Measurements from ENCODE around the gene FERMT3.
A peak's percentile ranks its signal among the peaks of the same experiment; 100 is the strongest.

FERMT3 gene

GRCh38 chr11:64238999-64239398 lies 32.5 kb downstream of the FERMT3 start:
- H3K4me3 ChIP-seq (ENCODE audit: low read length): no peak overlapping the region
- peaks cover 30% of the 10 kb centered on the region for H3F3A ChIP-seq (ENCODE audit: insufficient read depth, low read length)
- no peak for TF ChIP-seq CTCF (IDR thresholded peaks at IDR 0.05; ENCODE audit: low read length)
- no peak for TF ChIP-seq EZH2phosphoT487 (IDR thresholded peaks at IDR 0.05; ENCODE audit: low read length)
- TF ChIP-seq EZH2 (optimal IDR thresholded peaks at IDR 0.05; ENCODE audit: low read depth, low read length): no peak
- no peak overlapping the region for H3K9ac ChIP-seq (ENCODE audit: low read length)
- H2AFZ ChIP-seq (ENCODE audit: low read length): no peak overlapping the region
- DNase-seq: no peak
- H4K20me1 ChIP-seq (ENCODE audit: insufficient read depth, low read length): no peaks in the 10 kb centered on the region
- no peaks in the 10 kb centered on the region for H3K27me3 ChIP-seq (replicated peaks; ENCODE audit: insufficient read depth, low read length)
- no peaks in the 10 kb centered on the region for H3K9me2 ChIP-seq (replicated peaks; ENCODE audit: insufficient read depth, low read length)
- no peak overlapping the region for H3K4me2 ChIP-seq (ENCODE audit: low read depth, low read length)
- H3K36me3 ChIP-seq (replicated peaks; ENCODE audit: insufficient read depth, low read length): no peaks in the 10 kb centered on the region
- H3K9me3 ChIP-seq (replicated peaks; ENCODE audit: insufficient read depth, low read length): no peaks in the 10 kb centered on the region
- no peak overlapping the region for H3K27ac ChIP-seq (ENCODE audit: low read length)
- peaks cover 28% of the 10 kb centered on the region for H3K79me2 ChIP-seq (ENCODE audit: low read length)
- H3K4me1 ChIP-seq (ENCODE audit: low read length): peaks cover 23% of the 10 kb centered on the region

- H3F3A ChIP-seq (ENCODE audit: insufficient read depth, low read length): peaks cover 30% of the 10 kb centered on the region
- peak overlapping the region; percentile 95 for H3K27ac ChIP-seq (ENCODE audit: low read length)
- no peak overlapping the region for H2AFZ ChIP-seq (ENCODE audit: low read length)
- DNase-seq: no peak
- peak overlapping the region; percentile 73 for H3K4me3 ChIP-seq (ENCODE audit: low read length)
- peak overlapping the region; percentile 97 for H3K4me2 ChIP-seq (ENCODE audit: low read depth, low read length)
- H3K9me2 ChIP-seq (replicated peaks; ENCODE audit: insufficient read depth, low read length): no peaks in the 10 kb centered on the region
- no peaks in the 10 kb centered on the region for H4K20me1 ChIP-seq (ENCODE audit: insufficient read depth, low read length)
- peaks cover 36% of the 10 kb centered on the region for H3K79me2 ChIP-seq (ENCODE audit: low read length)
- H3K4me1 ChIP-seq (ENCODE audit: low read length): peaks cover 23% of the 10 kb centered on the region
- H3K27me3 ChIP-seq (replicated peaks; ENCODE audit: insufficient read depth, low read length): no peaks in the 10 kb centered on the region
- no peak for TF ChIP-seq EZH2phosphoT487 (IDR thresholded peaks at IDR 0.05; ENCODE audit: low read length)
- TF ChIP-seq CTCF (IDR thresholded peaks at IDR 0.05; ENCODE audit: low read length): no peak
- no peak for TF ChIP-seq EZH2 (optimal IDR thresholded peaks at IDR 0.05; ENCODE audit: low read depth, low read length)
- H3K9ac ChIP-seq (ENCODE audit: low read length): peak overlapping the region; percentile 95
- no peaks in the 10 kb centered on the region for H3K9me3 ChIP-seq (replicated peaks; ENCODE audit: insufficient read depth, low read length)
- no peaks in the 10 kb centered on the region for H3K36me3 ChIP-seq (replicated peaks; ENCODE audit: insufficient read depth, low read length)
Measured at GRCh38 chr11:64239662-64240434, 33.3 kb downstream of the FERMT3 start.

- TF ChIP-seq CTCF (IDR thresholded peaks at IDR 0.05; ENCODE audit: low read length) (no peak), EZH2phosphoT487 (IDR thresholded peaks at IDR 0.05; ENCODE audit: low read length) (no peak)
- Histone ChIP-seq H3K4me1 (ENCODE audit: low read length) (peaks cover 23% of the 10 kb centered on the region), H2AFZ (ENCODE audit: low read length) (peak within 1 kb of the TSS; percentile 61; the same call in 1 of the 2 replicates), H3K79me2 (ENCODE audit: low read length) (peaks cover 36% of the 10 kb centered on the region), H3K4me3 (ENCODE audit: low read length) (peak within 1 kb of the TSS; percentile 94), H3K36me3 (replicated peaks; ENCODE audit: insufficient read depth, low read length) (no peaks in the 10 kb centered on the region), H3K9me2 (replicated peaks; ENCODE audit: insufficient read depth, low read length) (no peaks in the 10 kb centered on the region), H3K27me3 (replicated peaks; ENCODE audit: insufficient read depth, low read length) (no peaks in the 10 kb centered on the region), H4K20me1 (ENCODE audit: insufficient read depth, low read length) (no peaks in the 10 kb centered on the region), H3K4me2 (ENCODE audit: low read depth, low read length) (peak within 1 kb of the TSS; percentile 98), H3K9ac (ENCODE audit: low read length) (peak within 1 kb of the TSS; percentile 95), H3K9me3 (replicated peaks; ENCODE audit: insufficient read depth, low read length) (no peaks in the 10 kb centered on the region), H3K27ac (ENCODE audit: low read length) (peak within 1 kb of the TSS; percentile 95), H3F3A (ENCODE audit: insufficient read depth, low read length) (peaks cover 30% of the 10 kb centered on the region)
- peak; percentile 98 for DNase-seq
Measured at GRCh38 chr11:64240435-64241240, 34.1 kb downstream of the FERMT3 start, which contains the start of gene FKBP2. Gene FKBP2, plus strand, starts transcription at chr11:64241095. Its CDS starts 1,293 bp downstream, at chr11:64242388.

Data from MM.1S (cell line).